Epithelial cell of esophagus (primary cell): ENCODE results near the gene SULT1A1.
"Not testable (repeated sequence)": the region's sequence is repeated elsewhere in the genome, so short reads cannot be mapped to it uniquely, and the experiment has no call there.

Experiments
- DNase-seq: peaks from one replicate; pipeline ENCODE4 v3.0.0; 2010; ENCODE audit warnings: low read depth
- H3K4me3 ChIP-seq: 2 replicates; pipeline ENCODE4 v1.5.1; 2011; ENCODE audit warnings: mild to moderate bottlenecking, low read length, control low read depth
- TF ChIP-seq, protein P1 (sequence below): IDR thresholded peaks from 2 replicates; pipeline ENCODE4 v1.5.1; 2011; ENCODE audit warnings: low read depth, mild to moderate bottlenecking, low read length, control low read depth, inconsistent platforms; ENCODE audit not compliant: insufficient read depth; ENCODE audit errors: missing control alignments

Gene SULT1A1

DNA sequence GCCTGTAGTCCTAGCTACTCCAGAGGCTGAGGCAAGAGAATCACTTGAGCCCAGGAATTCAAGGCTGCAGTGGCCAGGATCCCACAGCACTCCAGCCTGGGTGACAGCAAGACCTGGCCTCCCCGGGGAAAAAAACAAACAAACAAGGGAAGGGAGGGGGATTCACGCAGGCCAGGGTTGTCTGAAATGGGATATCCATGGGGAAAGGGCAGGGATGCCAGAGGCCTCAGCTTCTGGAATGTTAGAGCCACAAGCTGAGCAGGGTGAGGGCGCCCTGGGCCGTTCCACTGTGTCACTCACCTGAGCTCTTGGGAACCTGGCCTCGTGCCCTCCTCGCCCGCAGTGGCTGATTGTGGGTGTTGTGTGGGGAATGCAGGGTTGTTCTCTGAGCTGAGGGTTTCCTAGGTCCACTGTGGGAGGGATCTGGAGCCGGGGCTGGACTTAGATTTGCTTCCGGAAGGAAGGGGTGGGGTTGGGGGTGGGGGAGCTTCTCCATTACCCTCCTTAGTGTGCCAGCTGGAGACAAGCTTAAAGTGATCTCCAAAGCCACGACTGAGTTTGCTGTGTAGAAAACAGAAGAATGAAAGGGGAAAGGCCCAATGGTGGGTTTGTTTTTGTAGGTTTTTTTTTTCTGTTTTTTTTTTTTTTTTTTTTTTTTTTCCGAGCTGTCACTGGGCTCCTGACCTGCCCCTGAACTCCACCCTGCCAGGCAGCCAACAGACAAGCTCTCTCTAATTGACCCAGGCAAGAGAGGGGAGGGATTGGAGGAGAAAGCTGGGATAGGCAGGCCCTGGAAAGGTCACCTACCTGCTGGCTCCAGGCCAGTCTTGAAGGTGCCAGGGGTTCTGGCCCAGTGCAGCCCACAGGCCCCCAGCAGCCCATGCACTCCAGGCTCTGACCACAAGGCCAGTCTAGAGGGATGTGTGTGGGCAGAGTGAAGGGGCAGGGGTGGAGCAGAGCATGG is at the start of gene SULT1A1:
SULT1A1 (minus strand) TSS at position 414 of the 964 bp plus-strand sequence. CDS start 1,189 bp downstream, outside the sequence.
- TF ChIP-seq, protein P1, sequence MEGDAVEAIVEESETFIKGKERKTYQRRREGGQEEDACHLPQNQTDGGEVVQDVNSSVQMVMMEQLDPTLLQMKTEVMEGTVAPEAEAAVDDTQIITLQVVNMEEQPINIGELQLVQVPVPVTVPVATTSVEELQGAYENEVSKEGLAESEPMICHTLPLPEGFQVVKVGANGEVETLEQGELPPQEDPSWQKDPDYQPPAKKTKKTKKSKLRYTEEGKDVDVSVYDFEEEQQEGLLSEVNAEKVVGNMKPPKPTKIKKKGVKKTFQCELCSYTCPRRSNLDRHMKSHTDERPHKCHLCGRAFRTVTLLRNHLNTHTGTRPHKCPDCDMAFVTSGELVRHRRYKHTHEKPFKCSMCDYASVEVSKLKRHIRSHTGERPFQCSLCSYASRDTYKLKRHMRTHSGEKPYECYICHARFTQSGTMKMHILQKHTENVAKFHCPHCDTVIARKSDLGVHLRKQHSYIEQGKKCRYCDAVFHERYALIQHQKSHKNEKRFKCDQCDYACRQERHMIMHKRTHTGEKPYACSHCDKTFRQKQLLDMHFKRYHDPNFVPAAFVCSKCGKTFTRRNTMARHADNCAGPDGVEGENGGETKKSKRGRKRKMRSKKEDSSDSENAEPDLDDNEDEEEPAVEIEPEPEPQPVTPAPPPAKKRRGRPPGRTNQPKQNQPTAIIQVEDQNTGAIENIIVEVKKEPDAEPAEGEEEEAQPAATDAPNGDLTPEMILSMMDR = no peak
- no peak for DNase-seq
- no peak within 1 kb of the TSS for H3K4me3 ChIP-seq

DNA sequence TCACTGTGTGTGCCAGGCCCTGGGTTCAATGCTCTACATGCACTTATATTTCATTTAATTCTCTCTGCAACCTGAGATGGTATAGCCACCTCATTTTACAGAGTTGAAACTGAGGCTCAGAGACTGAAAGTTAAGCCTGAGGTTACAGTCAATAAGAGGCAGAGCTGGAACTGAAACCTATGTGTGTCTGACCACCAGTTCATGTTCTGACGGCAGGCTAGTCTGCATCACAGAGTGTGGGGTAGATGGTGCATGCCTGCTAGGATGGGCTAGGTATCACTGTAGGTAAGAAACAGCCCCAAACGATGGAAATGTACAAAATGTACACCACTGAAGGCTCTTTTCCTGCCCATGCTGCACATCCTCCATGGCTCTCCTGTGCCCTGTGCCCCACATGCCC is 30.1 kb upstream of the SULT1A1 start:
- not testable (repeated sequence) for DNase-seq, H3K4me3 ChIP-seq

DNA sequence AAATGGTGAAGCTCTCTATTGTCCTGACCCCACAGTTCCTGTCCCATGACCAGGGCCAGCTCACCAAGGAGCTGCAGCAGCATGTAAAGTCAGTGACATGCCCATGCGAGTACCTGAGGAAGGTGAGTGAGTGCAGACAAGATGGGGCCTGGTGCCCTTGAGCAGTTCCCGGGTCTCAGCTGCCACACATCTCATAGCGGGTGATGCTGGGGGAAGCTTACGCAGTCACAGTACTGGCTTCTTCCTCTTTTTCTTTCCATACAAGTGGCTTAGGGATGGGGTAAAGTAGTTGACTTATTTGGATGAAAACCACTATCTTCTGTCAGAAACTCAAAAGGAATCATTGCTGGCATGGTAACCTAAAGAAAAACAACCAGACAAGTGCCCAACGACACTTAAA is 28.5 kb upstream of the SULT1A1 start:
- peak; percentile 78 for DNase-seq

DNA sequence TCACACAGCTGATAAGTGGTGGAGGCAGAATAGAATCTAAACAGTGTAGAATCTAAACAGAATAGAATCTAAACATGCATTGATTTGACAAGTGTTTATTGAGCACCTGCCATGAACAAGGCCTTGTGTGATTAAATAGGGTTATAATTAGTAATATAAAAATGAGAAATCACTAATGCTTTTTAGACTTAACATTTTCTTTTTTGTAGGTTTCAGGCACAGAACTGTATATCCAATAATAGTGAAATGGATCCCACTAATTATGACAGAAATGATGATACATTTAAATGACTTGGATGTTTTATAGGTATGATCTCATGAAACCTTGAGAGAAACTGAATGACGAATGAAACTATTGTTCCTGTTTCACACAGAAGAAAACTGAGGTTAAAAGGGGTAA is 27.9 kb upstream of the SULT1A1 start, which contains the start of gene NPIPB8:
NPIPB8 (plus strand) TSS at position 301 of the 400 bp plus-strand sequence. CDS start 296 bp downstream, outside the sequence.
- DNase-seq, H3K4me3 ChIP-seq: not testable (repeated sequence)

More for the DNA sequence above, 28.5 kb upstream of the SULT1A1 start:
- H3K4me3 ChIP-seq = not testable (repeated sequence)

DNA sequence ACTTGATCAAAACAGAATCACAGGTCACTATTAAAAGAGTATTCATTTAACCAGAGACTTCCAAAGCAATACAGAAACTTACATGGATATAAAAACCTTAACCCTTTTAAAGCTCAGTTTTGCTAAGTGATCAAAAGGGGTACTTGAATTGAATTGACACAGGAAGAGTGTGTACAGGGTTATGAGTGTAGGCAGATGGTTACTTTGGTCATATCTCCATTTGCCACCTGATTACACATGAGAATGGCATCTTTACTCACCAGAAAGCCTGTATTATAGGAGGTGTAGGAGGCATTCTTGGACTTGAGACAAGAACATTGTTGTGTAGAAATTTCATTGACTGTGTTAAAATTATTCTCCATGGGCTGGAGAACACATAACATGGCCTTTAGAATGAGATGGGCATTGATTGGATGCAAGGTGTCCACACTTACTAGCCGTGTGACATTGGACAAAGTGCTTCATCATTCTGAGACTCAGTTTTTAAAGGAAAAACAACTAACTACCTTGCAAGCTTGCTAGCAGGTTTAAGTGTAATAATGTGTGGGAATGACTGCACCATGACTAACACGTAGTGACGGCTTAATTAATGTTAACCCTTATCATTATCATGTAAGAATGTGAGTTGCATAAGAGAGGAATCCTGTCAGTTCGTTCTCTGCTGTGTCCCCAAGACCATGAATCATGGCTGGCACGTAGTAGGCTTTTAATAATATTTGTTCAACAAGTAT is 26.4 kb upstream of the SULT1A1 start:
- peak; percentile 92 for DNase-seq
- H3K4me3 ChIP-seq = not testable (repeated sequence)

DNA sequence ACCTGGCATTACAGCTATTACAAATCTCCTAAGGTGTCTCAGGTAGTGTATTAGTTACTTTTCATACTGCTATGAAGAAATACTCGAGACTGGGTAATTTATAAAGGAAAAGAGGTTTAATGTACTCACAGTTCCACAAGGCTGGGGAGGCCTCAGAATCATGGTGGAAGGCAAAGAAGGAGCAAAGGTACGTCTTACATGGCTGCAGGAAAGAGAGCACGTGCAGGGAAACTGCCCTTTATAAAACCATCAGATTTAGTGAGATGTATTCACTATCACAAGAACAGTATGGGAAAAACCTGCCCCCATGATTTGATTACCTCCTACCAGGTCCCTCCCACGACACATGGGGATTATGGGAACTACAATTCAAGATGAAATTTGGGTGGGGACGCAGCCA is 21.1 kb upstream of the SULT1A1 start:
- H3K4me3 ChIP-seq, DNase-seq: not testable (repeated sequence)

DNA sequence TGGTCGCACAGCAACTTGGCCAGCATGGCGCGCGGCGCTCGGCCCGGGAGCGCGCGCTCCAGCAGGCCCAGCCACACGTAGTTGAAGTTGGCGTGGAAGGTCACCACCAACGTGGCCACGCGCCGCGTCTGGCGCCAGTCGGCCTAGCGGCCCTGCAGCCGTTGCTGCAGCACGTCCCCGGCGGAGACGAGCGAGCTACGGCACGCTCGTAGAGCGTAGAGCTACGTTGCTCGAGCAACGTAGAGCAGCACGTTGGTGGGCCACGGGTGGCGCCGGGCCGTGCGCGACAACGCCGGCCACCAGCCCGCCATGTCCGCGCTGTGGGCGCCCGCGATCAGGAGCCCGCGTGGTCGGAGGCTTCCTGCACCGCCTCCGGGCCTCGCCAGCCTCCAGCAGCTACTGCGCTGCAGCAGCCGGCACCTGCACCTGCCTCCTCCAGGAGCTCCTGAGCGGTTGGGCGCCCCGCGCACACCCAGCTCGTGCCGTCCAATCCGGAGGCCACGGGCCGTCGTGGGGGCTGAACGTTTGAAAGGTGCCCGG is 13.4 kb upstream of the SULT1A1 start:
- H3K4me3 ChIP-seq = peak overlapping the region; percentile 45
- peak; percentile 63 for DNase-seq
- TF ChIP-seq, protein P1 = no peak

DNA sequence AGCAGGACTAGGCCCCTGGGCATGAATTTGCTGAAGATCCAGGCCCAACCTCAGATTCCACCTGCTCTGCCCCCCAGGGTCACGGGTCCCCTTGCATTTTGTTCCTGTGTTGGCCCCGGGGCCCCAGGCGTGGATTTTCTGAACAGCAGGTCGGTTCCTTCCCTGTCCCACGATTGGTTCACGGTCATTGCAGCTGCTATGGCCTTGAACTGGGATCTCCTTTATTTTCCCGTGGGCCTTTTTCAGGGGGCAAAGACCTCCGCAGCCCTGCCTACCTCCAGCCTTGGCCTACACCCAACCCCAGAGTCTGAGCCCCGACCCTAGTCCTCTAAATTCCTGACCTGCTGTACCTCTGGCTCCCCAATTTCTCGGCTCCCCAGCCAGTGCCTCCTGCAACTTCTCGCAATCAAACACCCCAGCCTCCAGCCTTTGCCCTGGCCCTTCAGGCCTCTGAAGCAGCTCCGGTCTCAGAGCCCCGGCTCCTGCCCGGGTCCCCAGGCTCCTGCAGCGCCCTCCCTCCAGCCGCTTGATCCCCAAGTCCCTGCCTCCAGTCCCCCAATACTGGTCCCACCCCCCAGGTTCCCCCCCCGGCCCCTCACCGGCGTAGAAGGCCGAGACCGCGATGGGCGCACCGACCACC is 12.8 kb upstream of the SULT1A1 start:
- DNase-seq = not testable (repeated sequence)

DNA sequence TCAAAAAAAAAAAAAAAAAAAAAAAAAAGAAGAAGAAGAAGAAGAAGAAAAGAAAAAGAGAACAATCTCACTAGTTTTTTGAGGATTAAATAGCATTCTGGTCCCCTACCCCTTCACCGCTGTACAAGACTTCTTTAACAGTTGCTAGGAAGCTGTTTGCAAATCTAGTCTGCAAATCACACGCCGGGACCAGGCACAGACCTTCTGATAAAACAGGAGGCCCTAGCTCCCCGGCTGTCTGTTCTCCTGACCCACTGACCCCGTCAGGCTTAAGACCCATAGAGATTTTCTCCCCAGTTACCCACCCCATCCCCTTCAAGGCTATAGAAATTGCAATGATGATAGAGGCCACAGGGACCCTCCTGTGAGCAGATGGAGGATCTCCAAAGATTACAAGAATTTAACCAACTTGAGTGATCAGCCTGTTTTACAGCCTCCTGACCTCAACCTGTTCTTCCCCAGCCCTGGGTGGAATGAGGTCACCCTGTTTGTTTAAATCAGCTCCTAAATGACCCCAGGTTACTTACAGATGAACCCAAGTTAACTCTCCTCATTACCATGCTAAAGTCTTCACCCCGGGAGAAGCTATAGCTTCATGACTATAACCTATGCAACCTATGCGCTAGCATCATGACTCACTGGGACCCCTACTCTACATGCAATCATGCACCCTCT is 11.8 kb upstream of the SULT1A1 start:
- TF ChIP-seq, protein P1 = no peak
- DNase-seq = no peak

More for the DNA sequence above, 12.8 kb upstream of the SULT1A1 start:
- H3K4me3 ChIP-seq = peak overlapping the region; percentile 45

DNA sequence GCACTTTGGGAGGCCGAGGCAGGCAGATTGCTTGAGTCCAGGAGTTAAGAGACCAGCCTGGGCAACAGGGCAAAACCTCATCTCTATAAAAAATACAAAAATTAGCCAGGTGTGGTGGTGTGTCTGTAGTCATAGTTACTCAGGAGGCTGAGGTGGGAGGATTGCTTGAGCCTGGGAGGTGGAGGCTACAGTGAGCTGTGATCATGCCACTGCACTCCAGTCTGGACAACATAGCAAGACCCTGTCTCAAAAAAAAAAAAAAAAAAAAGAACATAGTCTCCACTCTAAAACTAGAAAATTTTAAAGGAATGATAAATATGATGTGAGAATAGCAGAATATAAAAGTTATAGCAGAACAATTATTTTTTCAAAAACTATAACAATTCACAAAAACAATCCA is 10.5 kb upstream of the SULT1A1 start:
- DNase-seq = not testable (repeated sequence)

More for the DNA sequence above, 11.8 kb upstream of the SULT1A1 start:
- peak overlapping the region; percentile 2 for H3K4me3 ChIP-seq

More for the DNA sequence above, 10.5 kb upstream of the SULT1A1 start:
- H3K4me3 ChIP-seq = not testable (repeated sequence)
